AG04450 (cell line): ENCODE measurements around the gene KBTBD6. TPM values are rescaled to one million over a fixed set of nuclear protein-coding genes. Genes with fewer than 3 reads are reported as not detected.

Source experiments
- CTCF ChIA-PET: fragments of 300-600, 350-600 bp; formaldehyde crosslinking; extraction: SDS; loops from one replicate; lab custom pipeline; 2022; ENCODE audit warnings: antibody characterized with exemption, inconsistent platforms; lab: Charles Lee
- POLR2A ChIA-PET: fragments of 350-600 bp; formaldehyde crosslinking; extraction: SDS; loops from one replicate; lab custom pipeline; 2021; ENCODE audit warnings: antibody characterized with exemption, inconsistent platforms; lab: Yijun Ruan, JAX
- DNase-seq: peaks from one replicate; pipeline ENCODE4 v3.0.0-alpha.2; 2011; ENCODE audit warnings: low read depth, low spot score
- H3K27ac ChIP-seq: one replicate; pipeline ENCODE4 v1.5.1; 2012; ENCODE audit warnings: low read depth, low read length, control low read depth
- H3K27me3 ChIP-seq: one replicate; pipeline ENCODE4 v1.6.0; 2012; ENCODE audit warnings: low read length; ENCODE audit not compliant: control insufficient read depth, insufficient read depth
- H3K4me3 ChIP-seq: 2 replicates; pipeline ENCODE4 v1.5.1; 2011; ENCODE audit warnings: mild to moderate bottlenecking, low read depth, low read length, control low read depth
- H3K9me3 ChIP-seq: 2 replicates; pipeline ENCODE4 v1.5.1; 2012; ENCODE audit warnings: low read length; ENCODE audit not compliant: control insufficient read depth, insufficient read depth
- polyA plus RNA-seq: library from polyadenylated mRNA; depleted of rRNA; stranded (reverse); fragments of >200 nt; gene quantifications from 2 replicates; pipeline ENCODE4 v1.2.3, GENCODE V29; 2011
- TF ChIP-seq, protein P1 (sequence below): IDR thresholded peaks from 2 replicates; pipeline ENCODE4 v1.5.1; 2011; ENCODE audit warnings: low read depth, low read length, control low read depth, inconsistent platforms

Gene KBTBD6
- polyA plus RNA-seq, 1 experiment = 8.3 TPM

- Histone ChIP-seq H3K9me3 (no peaks in the 10 kb centered on the region), H3K4me3 (no peak overlapping the region), H3K27me3 (no peaks in the 10 kb centered on the region), H3K27ac (no peak overlapping the region)
- POLR2A ChIA-PET = no interaction called here
- TF ChIP-seq, protein P1, sequence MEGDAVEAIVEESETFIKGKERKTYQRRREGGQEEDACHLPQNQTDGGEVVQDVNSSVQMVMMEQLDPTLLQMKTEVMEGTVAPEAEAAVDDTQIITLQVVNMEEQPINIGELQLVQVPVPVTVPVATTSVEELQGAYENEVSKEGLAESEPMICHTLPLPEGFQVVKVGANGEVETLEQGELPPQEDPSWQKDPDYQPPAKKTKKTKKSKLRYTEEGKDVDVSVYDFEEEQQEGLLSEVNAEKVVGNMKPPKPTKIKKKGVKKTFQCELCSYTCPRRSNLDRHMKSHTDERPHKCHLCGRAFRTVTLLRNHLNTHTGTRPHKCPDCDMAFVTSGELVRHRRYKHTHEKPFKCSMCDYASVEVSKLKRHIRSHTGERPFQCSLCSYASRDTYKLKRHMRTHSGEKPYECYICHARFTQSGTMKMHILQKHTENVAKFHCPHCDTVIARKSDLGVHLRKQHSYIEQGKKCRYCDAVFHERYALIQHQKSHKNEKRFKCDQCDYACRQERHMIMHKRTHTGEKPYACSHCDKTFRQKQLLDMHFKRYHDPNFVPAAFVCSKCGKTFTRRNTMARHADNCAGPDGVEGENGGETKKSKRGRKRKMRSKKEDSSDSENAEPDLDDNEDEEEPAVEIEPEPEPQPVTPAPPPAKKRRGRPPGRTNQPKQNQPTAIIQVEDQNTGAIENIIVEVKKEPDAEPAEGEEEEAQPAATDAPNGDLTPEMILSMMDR = no peak
- CTCF ChIA-PET = no interaction called here
- DNase-seq = no peak
These were observed 14.7 kb downstream of the KBTBD6 start for GRCh38 chr13:41117869-41118268.

GRCh38 chr13:41111454-41111853 is 21.1 kb downstream of the KBTBD6 start:
- TF ChIP-seq, protein P1 = no peak
- Histone ChIP-seq H3K27me3 (no peaks in the 10 kb centered on the region), H3K9me3 (no peaks in the 10 kb centered on the region; the same call in 1 of the 2 replicates), H3K4me3 (no peak overlapping the region), H3K27ac (no peak overlapping the region)
- DNase-seq = no peak
- ChIA-PET CTCF (no interaction called here), POLR2A (interaction anchor here (0.6 to 0.7 kb wide), 2 partner anchors 176 to 212 kb away, joined by 4 to 6 read pairs; no protein-coding TSS in a partner anchor)

- TF ChIP-seq, protein P1 = no peak
- ChIA-PET POLR2A (no interaction called here), CTCF (no interaction called here)
- Histone ChIP-seq H3K9me3 (no peaks in the 10 kb centered on the region; the same call in 1 of the 2 replicates), H3K27ac (no peak overlapping the region), H3K4me3 (no peak overlapping the region), H3K27me3 (no peaks in the 10 kb centered on the region)
- no peak for DNase-seq
These were observed 25.0 kb downstream of the KBTBD6 start for GRCh38 chr13:41107584-41108014.

DNA sequence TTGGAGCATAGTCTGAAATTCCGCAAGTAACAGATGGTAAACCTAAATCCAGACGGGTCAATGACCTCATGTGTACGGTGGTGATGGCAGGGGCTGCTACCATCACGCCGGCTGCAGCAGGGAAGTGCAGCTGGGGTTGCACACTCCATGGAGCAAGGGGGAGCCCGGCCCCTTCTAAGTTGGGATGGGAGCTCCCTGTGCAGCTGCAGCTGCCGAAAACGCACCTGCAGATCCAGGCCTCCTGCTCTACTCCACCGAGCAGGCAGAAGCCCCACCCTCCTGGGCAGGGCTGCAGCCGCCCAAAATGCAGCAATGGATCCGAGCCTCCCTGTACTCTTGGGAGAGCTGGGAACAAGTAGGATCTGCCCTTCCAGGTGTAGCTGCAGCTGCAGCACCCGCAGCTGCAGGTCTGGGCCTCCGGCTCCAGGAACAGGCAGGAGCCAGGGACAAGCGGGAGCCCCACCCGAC is 25.5 kb downstream of the KBTBD6 start:
- TF ChIP-seq, protein P1 = no peak
- no peaks in the 10 kb centered on the region; the same call in 1 of the 2 replicates for H3K9me3 ChIP-seq
- H3K4me3 ChIP-seq = no peak overlapping the region
- POLR2A ChIA-PET = no interaction called here
- no peak overlapping the region for H3K27ac ChIP-seq
- no peak for DNase-seq
- CTCF ChIA-PET = no interaction called here
- no peaks in the 10 kb centered on the region for H3K27me3 ChIP-seq

GRCh38 chr13:41099986-41100385 is 32.6 kb downstream of the KBTBD6 start:
- Histone ChIP-seq H3K27me3 (no peaks in the 10 kb centered on the region), H3K4me3 (no peak overlapping the region), H3K27ac (no peak overlapping the region), H3K9me3 (no peaks in the 10 kb centered on the region; the same call in 1 of the 2 replicates)
- DNase-seq = no peak
- ChIA-PET POLR2A (no interaction called here), CTCF (no interaction called here)
- TF ChIP-seq, protein P1 = no peak
